HG03196 (cell line): ENCODE results near the gene FOXP1.

Source experiments
- ATAC-seq: cut with Tn5 transposase; IDR thresholded peaks from one replicate; pipeline ENCODE4 v1.9.1; 2021; ENCODE audit not compliant: unreplicated experiment

Gene FOXP1

DNA sequence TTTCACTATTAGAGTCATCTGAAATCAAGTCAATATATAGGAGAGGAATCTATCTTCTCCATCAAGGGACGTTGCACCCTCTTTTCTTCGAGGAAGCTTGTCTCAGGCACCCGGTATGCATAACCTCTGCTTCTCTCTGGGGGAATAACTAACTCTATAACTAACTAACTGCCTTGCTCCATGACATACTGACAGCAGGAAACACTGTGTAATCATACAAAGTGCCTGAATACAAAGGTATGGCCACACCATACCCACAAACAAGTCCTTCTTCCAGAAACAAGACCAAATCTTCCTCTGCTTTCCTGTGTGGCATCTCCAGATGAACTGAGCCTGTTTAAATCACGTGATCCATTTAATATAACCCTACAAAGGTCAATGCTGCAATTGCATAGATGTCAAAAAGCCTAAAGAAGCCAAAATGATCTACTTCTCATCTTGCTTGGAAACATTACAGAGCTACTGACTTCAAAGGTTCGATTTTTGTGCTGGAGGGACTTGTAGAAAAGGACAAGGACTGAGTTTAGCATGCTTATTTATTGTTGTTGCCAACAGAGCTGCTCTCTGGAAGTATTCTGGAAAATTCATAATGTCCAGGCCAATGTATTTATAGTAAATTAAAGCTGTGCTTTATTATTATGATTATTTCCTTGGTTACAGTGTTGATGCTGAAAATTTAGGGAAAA, 380.5 kb downstream of the FOXP1 start:
- ATAC-seq, result no peak

GRCh38 chr3:71201939-71202338, 381.6 kb downstream of the FOXP1 start:
- ATAC-seq, result no peak

GRCh38 chr3:71197841-71198565, 385.5 kb downstream of the FOXP1 start:
- ATAC-seq, result no peak

DNA sequence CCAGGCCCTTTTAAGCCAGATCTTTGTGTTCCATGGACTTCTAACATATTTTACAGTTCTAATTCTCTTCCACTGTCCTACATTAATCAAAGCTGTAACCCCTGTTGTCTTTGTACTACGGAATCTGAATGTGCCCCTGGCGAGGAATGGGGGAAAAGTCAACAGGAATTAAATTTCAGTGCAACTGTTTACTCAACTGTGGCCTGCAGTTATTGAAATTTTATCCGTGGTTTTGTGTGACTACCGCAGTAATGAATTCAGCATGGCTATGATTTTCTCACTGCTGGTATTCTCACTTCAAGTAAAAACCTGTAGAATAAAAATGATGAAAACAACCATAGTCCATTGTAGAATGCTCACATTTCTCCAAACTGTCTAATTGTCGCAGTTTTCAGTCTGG, 388.0 kb downstream of the FOXP1 start:
- ATAC-seq, result no peak

DNA sequence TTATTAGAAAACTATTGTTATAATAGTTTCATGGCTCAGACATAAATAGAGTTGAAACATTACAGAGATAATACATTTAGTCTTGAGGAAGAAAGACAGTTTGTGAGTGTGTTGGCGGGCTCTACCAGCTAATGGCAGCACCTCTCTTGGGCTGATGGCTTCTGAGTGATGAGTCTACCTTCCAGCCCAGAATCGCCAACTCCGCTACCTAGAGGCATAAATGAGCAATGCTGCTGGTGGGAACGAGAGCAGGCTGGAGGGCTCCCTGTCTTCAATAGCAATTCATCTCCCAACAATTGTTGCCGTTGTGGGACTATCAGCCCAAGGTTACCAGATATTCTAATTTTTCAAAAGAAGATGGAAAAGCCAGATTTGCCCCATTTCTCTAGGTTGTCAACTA, 388.7 kb downstream of the FOXP1 start:
- ATAC-seq, result no peak

GRCh38 chr3:71191031-71191482, 392.5 kb downstream of the FOXP1 start:
- no peak for ATAC-seq

DNA sequence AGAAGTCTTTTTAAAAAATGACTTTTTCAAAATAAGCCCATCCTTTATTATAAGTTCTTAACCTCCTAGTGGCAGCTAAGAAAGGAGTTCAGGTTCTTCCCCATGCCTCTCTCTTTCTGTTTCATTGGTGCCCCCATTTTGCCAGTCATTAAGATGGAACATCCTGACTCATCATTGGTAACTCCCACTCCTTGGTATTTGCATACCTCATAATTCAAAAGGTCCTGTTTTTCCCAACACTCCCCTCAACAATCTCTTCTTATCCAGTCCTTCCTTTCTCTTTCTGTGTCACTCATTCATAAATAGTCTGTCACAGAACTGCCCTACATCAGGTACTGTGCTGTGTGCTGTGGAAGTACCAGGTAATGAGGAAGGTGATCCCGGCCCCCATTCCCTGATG, 394.0 kb downstream of the FOXP1 start:
- ATAC-seq, result no peak

- ATAC-seq, result no peak
These were observed 395.8 kb downstream of the FOXP1 start for GRCh38 chr3:71187715-71188114.

DNA sequence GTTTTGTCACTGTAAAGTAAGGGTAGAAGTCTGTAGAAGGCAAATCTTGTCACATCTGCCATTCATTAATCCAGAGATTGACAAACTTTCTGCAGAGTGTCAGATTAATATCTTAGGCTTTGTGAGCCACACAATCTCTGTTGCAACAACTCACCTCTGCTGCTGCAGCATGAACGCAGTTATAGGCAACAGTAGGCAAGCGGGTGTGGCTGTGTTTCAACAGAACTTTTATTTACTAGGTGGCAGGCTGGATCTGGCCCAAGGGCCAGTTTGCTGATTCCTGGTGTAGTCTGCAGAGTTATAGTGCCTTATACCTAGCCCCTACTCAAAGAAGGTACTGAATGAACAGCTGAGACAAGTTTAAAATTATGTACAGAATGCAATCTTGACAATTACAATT, 396.7 kb downstream of the FOXP1 start:
- no peak for ATAC-seq

DNA sequence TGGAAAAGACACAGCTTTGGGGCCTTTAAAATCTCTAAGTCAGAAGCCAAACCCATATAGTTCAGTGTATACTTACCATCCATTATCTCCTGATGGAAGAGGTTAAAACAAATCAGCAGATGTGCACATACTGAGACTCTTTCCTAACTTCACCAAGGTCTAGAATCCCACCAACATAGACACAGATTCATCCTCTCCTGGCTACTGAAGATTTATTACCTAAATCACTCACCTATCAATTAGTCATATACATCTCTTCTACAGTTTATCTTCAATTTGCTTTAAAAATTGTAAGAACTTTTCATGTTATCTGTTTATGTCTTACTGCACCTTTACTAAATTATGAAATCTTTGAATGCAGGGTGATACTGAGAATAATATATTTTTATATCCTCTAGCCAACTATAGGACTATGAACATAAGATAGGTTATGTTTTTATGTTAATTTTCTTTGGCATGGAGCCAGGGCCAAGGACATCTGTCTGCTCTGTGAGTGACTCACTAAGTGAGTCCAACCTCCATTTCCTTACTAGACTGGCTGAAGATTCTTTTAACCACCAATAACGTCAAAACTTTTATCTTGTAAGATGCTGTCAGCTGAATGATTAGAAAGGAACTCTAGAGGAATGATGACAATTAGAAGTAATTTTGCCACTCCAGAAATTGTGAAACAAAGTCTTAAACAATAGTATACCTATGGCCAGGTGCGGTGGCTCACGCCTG, 397.6 kb downstream of the FOXP1 start:
- ATAC-seq, result no peak

GRCh38 chr3:71184252-71184651, 399.3 kb downstream of the FOXP1 start:
- no peak for ATAC-seq

GRCh38 chr3:71183549-71183948, 400.0 kb downstream of the FOXP1 start:
- no peak for ATAC-seq

DNA sequence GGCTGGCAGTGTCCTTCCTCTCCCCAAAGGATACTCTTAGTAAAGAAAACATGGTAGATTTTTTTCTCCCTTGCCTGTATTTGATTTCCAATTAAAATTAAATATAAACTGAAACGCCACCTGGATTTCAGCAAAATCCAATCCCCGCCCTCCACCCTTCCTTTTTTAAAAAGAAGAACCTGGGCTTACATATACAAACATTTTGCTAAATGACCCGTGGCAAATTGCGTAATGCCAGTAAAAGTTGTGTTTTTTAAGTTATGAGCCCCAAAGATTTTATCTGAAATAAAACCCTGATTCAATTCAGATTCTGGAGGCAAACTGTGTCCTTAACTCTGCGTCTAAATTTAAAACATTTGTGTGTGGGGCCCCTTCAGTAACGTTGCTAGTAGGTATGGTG, 403.0 kb downstream of the FOXP1 start:
- no peak for ATAC-seq

- ATAC-seq, result no peak
These were observed 406.2 kb downstream of the FOXP1 start for GRCh38 chr3:71177375-71177774.

DNA sequence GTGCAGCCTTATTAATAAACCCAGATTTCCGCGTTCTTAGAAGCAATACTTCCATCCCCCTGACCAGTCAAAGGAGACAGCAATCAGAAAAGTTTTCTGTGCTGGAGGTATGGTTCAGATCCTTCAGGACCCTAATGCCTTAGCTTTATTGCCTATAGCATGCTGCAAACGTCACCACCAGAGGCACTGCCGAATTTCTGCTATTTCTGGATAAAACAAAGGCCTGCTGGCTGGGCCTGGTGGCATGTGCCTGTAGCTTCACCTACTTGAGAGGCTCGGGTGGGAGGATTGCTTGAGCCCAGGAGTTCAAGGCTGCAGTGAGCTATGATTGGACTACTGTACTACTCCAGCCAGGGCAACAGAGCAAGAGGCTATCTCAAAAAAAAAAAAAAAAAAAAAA, 407.2 kb downstream of the FOXP1 start:
- no peak for ATAC-seq

DNA sequence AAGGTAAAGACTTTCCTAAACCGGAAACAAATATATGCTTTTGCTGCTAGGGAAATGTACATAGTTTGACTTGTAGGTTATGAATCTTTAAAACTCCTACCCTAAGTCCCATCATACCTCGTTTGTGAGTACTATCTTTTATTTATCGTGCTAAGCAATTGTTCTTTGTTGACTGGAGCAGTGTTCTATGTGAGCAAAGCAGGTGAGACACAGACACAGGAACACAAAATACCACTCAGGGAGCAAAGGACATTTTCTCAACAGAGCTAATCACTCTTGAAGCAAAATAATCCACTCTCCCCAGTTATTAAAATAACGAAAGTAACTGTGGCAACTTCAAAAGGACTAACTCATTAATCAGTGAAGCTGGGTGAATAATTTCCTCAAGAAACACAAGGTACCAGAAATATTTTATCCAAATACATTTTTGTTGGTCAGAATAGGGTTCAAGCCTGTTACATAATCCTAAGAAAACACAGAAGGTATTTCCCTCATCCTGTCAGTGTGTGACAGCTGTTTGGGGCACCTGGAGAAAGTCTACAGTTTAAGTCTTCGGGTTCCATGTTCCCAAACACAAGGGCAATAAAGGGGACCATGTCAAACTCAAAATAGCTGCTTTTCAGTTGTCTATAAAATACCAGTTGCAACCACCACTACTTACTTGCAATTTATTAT, 407.7 kb downstream of the FOXP1 start:
- no peak for ATAC-seq

- no peak for ATAC-seq
These were observed 410.6 kb downstream of the FOXP1 start for GRCh38 chr3:71172951-71173350.

DNA sequence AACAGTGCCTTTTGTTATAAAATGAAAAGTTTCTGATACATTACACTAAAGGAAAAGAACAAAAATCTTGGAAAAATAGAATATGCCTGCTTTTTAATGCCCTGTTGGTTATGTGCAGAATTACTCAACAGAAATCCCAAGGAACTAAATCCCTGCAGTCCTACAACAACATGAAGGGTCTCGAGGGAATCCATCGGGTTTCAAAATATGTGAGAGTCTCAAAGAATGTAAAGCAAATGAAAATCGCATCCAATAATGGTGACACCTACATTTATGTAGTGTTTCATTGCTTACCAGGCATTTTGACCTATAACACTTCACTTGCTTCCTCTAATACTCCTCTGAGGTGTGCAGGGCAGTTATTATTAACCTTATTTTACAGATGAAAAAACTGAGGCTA, 411.3 kb downstream of the FOXP1 start:
- no peak for ATAC-seq

DNA sequence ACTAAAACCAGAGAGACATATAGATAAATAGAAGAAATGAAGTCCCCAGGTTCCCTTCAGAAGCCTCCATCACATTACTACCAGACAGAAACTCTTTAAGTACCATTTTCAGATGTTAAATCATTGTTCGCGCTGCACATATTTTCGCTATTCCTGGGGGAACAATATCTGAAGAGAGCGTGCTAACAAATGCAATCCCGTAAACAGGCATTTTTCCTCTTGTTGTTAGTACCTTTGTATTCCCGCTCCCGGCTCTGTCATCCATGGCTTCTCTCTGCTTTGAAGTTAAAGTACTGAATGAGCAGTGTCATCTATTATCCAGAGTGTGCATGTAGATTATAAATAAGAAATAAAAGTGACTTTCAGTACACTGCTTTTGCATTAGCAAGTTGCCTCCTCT, 412.3 kb downstream of the FOXP1 start:
- no peak for ATAC-seq

- no peak for ATAC-seq
These were observed 414.6 kb downstream of the FOXP1 start for GRCh38 chr3:71168880-71169411.

DNA sequence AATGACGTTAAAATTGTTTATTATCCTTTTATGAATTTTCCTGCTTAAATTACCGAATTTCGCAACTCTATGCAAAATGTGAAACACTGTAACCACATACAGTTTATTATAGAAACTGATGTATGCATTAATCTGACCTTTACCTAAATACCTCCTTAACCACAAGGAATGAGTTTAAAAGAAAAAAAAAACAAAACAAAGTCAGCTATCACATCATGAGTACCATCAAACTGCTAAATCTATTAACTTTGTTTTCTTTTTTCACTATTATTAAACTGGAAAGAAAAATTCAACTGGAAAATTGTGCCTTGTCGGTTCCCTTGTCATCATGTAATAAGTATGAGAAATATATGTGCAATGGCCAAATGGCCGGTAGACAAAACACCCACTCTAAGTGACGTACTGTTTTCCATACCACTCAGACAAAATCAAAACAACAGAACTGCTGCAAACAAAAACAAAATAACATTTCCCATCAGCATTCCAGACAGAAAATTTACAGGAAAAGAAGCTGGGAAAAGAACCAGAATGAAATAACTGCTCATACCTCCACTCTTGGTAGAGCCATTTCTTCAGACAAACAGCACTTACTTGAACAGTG, 415.3 kb downstream of the FOXP1 start:
- no peak for ATAC-seq
